Measurements from ENCODE around the gene SOX10. TPM values are rescaled to one million over a fixed set of nuclear protein-coding genes. Genes with fewer than 3 reads are reported as not detected.
"Not testable (repeated sequence)": the region's sequence is repeated elsewhere in the genome, so short reads cannot be mapped to it uniquely, and the experiment has no call there.

SOX10 gene
- total RNA-seq, 1 donor from 2014 or later, result 0.34 TPM

DNA sequence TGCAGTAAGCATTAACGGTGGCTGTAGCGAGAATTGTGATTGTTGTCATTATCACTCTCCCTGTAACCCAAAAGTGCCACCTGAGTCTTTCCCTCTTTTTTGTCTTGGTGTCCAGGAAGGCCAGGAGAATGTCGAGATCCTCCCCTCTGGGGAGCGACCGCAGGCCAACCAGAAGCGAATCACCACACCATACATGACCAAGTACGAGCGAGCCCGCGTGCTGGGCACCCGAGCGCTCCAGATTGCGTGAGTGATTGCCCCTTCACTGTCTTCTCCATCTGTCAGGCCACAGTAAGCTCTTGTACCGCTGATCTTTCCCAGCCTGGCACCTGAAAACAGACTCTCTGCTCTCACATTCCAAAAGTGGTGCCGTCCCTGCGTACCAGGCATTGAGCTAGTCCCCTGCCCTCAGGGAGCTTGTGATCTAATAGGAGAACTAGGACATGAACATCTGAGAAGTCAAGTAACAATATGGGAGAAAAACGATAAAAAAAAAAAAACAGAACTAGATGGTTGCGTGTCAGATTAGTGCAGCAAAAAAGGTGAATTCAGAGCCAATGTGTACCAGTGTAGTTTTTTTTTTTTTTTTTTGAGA lies 25.0 kb downstream of the SOX10 start:
- FAIRE-seq (no peak), DNase-seq (ENCODE audit: low read depth) (no peak)
- peaks cover 21% of the 10 kb centered on the region for H3K36me3 Mint-ChIP-seq (ENCODE audit: low read depth, unreplicated experiment)
- H3K9ac ChIP-seq (ENCODE audit: low read length), result no peak overlapping the region
- peaks cover 35% of the 10 kb centered on the region for H4K20me1 ChIP-seq (ENCODE audit: insufficient read depth, low read length)
- H3K27me3 ChIP-seq (ENCODE audit: insufficient read depth, low read length), result no peaks in the 10 kb centered on the region
- no peak overlapping the region for H3K4me3 Mint-ChIP-seq (ENCODE audit: unreplicated experiment)
- H2AFZ ChIP-seq (ENCODE audit: low read depth, low read length), result no peak overlapping the region
- peaks cover 3% of the 10 kb centered on the region for H3K4me1 Mint-ChIP-seq (ENCODE audit: low read depth, unreplicated experiment)
- no peak for TF ChIP-seq EZH2 (IDR thresholded peaks at IDR 0.05; ENCODE audit: insufficient read depth, low read length)
- TF ChIP-seq, protein P1, sequence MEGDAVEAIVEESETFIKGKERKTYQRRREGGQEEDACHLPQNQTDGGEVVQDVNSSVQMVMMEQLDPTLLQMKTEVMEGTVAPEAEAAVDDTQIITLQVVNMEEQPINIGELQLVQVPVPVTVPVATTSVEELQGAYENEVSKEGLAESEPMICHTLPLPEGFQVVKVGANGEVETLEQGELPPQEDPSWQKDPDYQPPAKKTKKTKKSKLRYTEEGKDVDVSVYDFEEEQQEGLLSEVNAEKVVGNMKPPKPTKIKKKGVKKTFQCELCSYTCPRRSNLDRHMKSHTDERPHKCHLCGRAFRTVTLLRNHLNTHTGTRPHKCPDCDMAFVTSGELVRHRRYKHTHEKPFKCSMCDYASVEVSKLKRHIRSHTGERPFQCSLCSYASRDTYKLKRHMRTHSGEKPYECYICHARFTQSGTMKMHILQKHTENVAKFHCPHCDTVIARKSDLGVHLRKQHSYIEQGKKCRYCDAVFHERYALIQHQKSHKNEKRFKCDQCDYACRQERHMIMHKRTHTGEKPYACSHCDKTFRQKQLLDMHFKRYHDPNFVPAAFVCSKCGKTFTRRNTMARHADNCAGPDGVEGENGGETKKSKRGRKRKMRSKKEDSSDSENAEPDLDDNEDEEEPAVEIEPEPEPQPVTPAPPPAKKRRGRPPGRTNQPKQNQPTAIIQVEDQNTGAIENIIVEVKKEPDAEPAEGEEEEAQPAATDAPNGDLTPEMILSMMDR (IDR thresholded peaks at IDR 0.05; ENCODE audit: insufficient read depth, low read depth, low read length), result no peak
- peaks cover 4% of the 10 kb centered on the region for H3K4me1 ChIP-seq (ENCODE audit: insufficient read depth, low read length)
- H3K36me3 ChIP-seq (ENCODE audit: insufficient read depth, low read length), result peaks cover 38% of the 10 kb centered on the region
- no peak overlapping the region for H3K4me2 ChIP-seq (ENCODE audit: low read length)
- no peak overlapping the region for H3K4me3 ChIP-seq (ENCODE audit: insufficient read depth, low read depth, low read length)
- no peak overlapping the region for H3K27ac Mint-ChIP-seq (ENCODE audit: unreplicated experiment)
- no peaks in the 10 kb centered on the region for H3K9me3 ChIP-seq (ENCODE audit: insufficient read depth, low read depth, low read length)
- no peaks in the 10 kb centered on the region for H3K27me3 Mint-ChIP-seq (ENCODE audit: low read depth, unreplicated experiment)
- no peak overlapping the region for H3K27ac ChIP-seq (ENCODE audit: low read depth, low read length)
- H3K9me3 Mint-ChIP-seq (ENCODE audit: unreplicated experiment), result no peaks in the 10 kb centered on the region
- H3K79me2 ChIP-seq (ENCODE audit: insufficient read depth, low read length), result peaks cover 31% of the 10 kb centered on the region

DNA sequence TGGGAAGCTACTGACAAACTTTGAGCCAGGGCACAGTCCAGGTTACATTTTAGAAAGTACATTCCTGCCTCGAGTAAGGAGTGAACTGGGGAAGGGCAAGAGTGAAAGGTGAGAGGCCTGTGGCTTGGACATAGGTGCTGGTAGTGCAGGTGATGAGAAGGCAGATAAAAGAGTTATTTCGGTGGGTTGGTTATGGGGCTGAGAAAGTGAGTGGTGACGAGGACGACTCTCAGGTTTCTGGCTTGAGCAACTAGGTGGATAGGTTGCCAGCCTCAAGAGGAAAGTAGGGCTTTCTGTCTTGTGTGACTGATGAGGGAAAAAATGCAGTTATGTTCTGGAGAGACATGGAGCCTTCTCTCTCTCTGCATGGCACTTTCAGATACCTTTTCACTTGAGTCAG lies 27.1 kb downstream of the SOX10 start:
- no peak overlapping the region for H3K4me3 ChIP-seq (ENCODE audit: insufficient read depth, low read depth, low read length)
- no peak overlapping the region for H2AFZ ChIP-seq (ENCODE audit: low read depth, low read length)
- H3K27ac ChIP-seq (ENCODE audit: low read depth, low read length), result no peak overlapping the region
- TF ChIP-seq, protein P1 (IDR thresholded peaks at IDR 0.05; ENCODE audit: insufficient read depth, low read depth, low read length), result no peak
- TF ChIP-seq EZH2 (IDR thresholded peaks at IDR 0.05; ENCODE audit: insufficient read depth, low read length), result no peak
- DNase-seq (ENCODE audit: low read depth), result no peak
- H4K20me1 ChIP-seq (ENCODE audit: insufficient read depth, low read length), result peaks cover 31% of the 10 kb centered on the region
- Mint-ChIP-seq H3K9me3 (ENCODE audit: unreplicated experiment) (no peaks in the 10 kb centered on the region), H3K27ac (ENCODE audit: unreplicated experiment) (no peak overlapping the region), H3K4me3 (ENCODE audit: unreplicated experiment) (no peak overlapping the region), H3K27me3 (ENCODE audit: low read depth, unreplicated experiment) (no peaks in the 10 kb centered on the region), H3K36me3 (ENCODE audit: low read depth, unreplicated experiment) (peaks cover 21% of the 10 kb centered on the region), H3K4me1 (ENCODE audit: low read depth, unreplicated experiment) (peaks cover 3% of the 10 kb centered on the region)
- peaks cover 40% of the 10 kb centered on the region for H3K79me2 ChIP-seq (ENCODE audit: insufficient read depth, low read length)
- H3K4me1 ChIP-seq (ENCODE audit: insufficient read depth, low read length), result peaks cover 10% of the 10 kb centered on the region
- no peak overlapping the region for H3K9ac ChIP-seq (ENCODE audit: low read length)
- H3K27me3 ChIP-seq (ENCODE audit: insufficient read depth, low read length), result no peaks in the 10 kb centered on the region
- no peak overlapping the region for H3K4me2 ChIP-seq (ENCODE audit: low read length)
- peaks cover 26% of the 10 kb centered on the region for H3K36me3 ChIP-seq (ENCODE audit: insufficient read depth, low read length)
- no peak for FAIRE-seq
- H3K9me3 ChIP-seq (ENCODE audit: insufficient read depth, low read depth, low read length), result no peaks in the 10 kb centered on the region

- not testable (repeated sequence) for H3K4me3 ChIP-seq (ENCODE audit: insufficient read depth, low read depth, low read length); H3K9me3 Mint-ChIP-seq (ENCODE audit: unreplicated experiment); H3K9me3 ChIP-seq (ENCODE audit: insufficient read depth, low read depth, low read length); H2AFZ ChIP-seq (ENCODE audit: low read depth, low read length); H3K27me3 Mint-ChIP-seq (ENCODE audit: low read depth, unreplicated experiment); H3K4me3 Mint-ChIP-seq (ENCODE audit: unreplicated experiment); FAIRE-seq; H3K9ac ChIP-seq (ENCODE audit: low read length); H3K4me2 ChIP-seq (ENCODE audit: low read length); H3K27me3 ChIP-seq (ENCODE audit: insufficient read depth, low read length); DNase-seq (ENCODE audit: low read depth); H3K27ac Mint-ChIP-seq (ENCODE audit: unreplicated experiment); H3K4me1 Mint-ChIP-seq (ENCODE audit: low read depth, unreplicated experiment); H3K27ac ChIP-seq (ENCODE audit: low read depth, low read length)
- peaks cover 10% of the 10 kb centered on the region for H3K4me1 ChIP-seq (ENCODE audit: insufficient read depth, low read length)
- peaks cover 14% of the 10 kb centered on the region for H3K36me3 Mint-ChIP-seq (ENCODE audit: low read depth, unreplicated experiment)
- peaks cover 40% of the 10 kb centered on the region for H3K79me2 ChIP-seq (ENCODE audit: insufficient read depth, low read length)
- H3K36me3 ChIP-seq (ENCODE audit: insufficient read depth, low read length), result peaks cover 25% of the 10 kb centered on the region
- peaks cover 31% of the 10 kb centered on the region for H4K20me1 ChIP-seq (ENCODE audit: insufficient read depth, low read length)
Measured at GRCh38 chr22:37955825-37956397, 28.4 kb downstream of the SOX10 start.

All from astrocyte (in vitro differentiated cells and primary cell).